Neutrophil (primary cell): ENCODE data around the gene WDR88.
"Not testable (repeated sequence)": the region's sequence is repeated elsewhere in the genome, so short reads cannot be mapped to it uniquely, and the experiment has no call there.

Source experiments
- H3K27ac ChIP-seq: fragments of 200-600 bp; sonication (generic); 2 replicates; pipeline ENCODE4 v1.5.1; 2016; ENCODE audit warnings: mild to moderate bottlenecking, moderate library complexity
- H3K27me3 ChIP-seq: fragments of 200-600 bp; sonication (generic); 2 replicates; pipeline ENCODE4 v1.6.0; 2016; ENCODE audit warnings: mild to moderate bottlenecking
- H3K36me3 ChIP-seq: fragments of 200-600 bp; sonication (generic); 2 replicates; pipeline ENCODE4 v1.5.1; 2017
- H3K4me1 ChIP-seq, 2 experiments: fragments of 200-600 bp in 1 of 2; sonication (generic) in 1 of 2; 1 replicate in 1 of 2; 2 replicates in 1 of 2; pipeline versions ENCODE4 v1.5.1 to v1.6.1; 2013 to 2016; ENCODE audit warnings: low read depth in 1 of 2, low read length in 1 of 2, mild to moderate bottlenecking in 1 of 2, moderate library complexity in 1 of 2; ENCODE audit not compliant: control insufficient read depth in 1 of 2, insufficient read depth in 1 of 2
- H3K4me3 ChIP-seq, 2 experiments: fragments of 200-600 bp in 1 of 2; sonication (generic) in 1 of 2; 1 replicate in 1 of 2; 2 replicates in 1 of 2; pipeline ENCODE4 v1.5.1; 2013 to 2016; ENCODE audit warnings: low read depth in 1 of 2, low read length in 1 of 2, mild to moderate bottlenecking in 1 of 2, moderate library complexity in 1 of 2
- H3K9me3 ChIP-seq: fragments of 200-600 bp; sonication (generic); 2 replicates; pipeline ENCODE4 v1.5.1; 2016
- CTCF ChIP-seq: fragments of 200-600 bp; sonication (generic); IDR thresholded peaks from 2 replicates; pipeline ENCODE4 v1.5.1; 2016; ENCODE audit warnings: antibody characterized with exemption

WDR88 gene

GRCh38 chr19:33117501-33117900 is 14.4 kb upstream of the WDR88 start:
- Histone ChIP-seq H3K27me3 (no peaks in the 10 kb centered on the region), H3K9me3 (no peaks in the 10 kb centered on the region), H3K4me1 (no peaks in the 10 kb centered on the region), H3K4me3 (no peak overlapping the region), H3K36me3 (peaks cover 57% of the 10 kb centered on the region), H3K27ac (no peak overlapping the region)
- no peak for TF ChIP-seq CTCF

GRCh38 chr19:33118643-33119042 is 13.3 kb upstream of the WDR88 start:
- TF ChIP-seq CTCF: no peak
- Histone ChIP-seq H3K9me3 (no peaks in the 10 kb centered on the region), H3K27me3 (no peaks in the 10 kb centered on the region), H3K27ac (no peak overlapping the region), H3K36me3 (peaks cover 46% of the 10 kb centered on the region), H3K4me3 (no peak overlapping the region), H3K4me1 (no peaks in the 10 kb centered on the region)

GRCh38 chr19:33124207-33125098 is 7.5 kb upstream of the WDR88 start:
- Histone ChIP-seq H3K4me3 (no peak overlapping the region), H3K9me3 (no peaks in the 10 kb centered on the region), H3K36me3 (peaks cover 32% of the 10 kb centered on the region), H3K4me1 (peaks cover 4 to 5% of the 10 kb centered on the region in 2 experiments), H3K27me3 (no peaks in the 10 kb centered on the region), H3K27ac (no peak overlapping the region)
- no peak for TF ChIP-seq CTCF

GRCh38 chr19:33125929-33126388 is 6.0 kb upstream of the WDR88 start:
- peak; percentile 76 for TF ChIP-seq CTCF
- no peak overlapping the region for H3K4me3 ChIP-seq

DNA sequence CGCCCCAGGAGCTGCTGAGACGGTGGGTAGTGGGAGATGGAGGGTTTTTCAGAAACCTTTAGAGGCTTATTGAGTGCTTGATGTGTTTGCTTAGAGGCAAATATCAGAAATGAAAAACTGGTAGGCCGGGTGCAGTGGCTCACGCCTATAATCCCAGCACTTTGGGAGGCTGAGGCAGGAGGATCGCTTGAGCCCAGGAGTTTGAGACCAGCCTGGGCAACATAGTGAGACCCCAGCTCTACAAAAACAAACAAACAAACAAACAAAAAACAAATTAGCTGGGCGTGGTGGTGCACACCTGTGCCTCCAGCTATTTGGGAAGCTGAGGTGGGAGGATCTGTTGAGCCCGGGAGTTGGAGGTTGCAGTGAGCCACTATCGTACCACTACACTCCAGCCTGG is 5.2 kb upstream of the WDR88 start:
- H3K36me3 ChIP-seq: peaks cover 44% of the 10 kb centered on the region
- not testable (repeated sequence) for H3K4me1 ChIP-seq, H3K27me3 ChIP-seq, H3K4me3 ChIP-seq, H3K27ac ChIP-seq, H3K9me3 ChIP-seq

More at GRCh38 chr19:33125929-33126388, 6.0 kb upstream of the WDR88 start:
- peaks cover 44% of the 10 kb centered on the region for H3K36me3 ChIP-seq
- no peaks in the 10 kb centered on the region for H3K27me3 ChIP-seq
- H3K27ac ChIP-seq: peak overlapping the region; percentile 35
- H3K9me3 ChIP-seq: no peaks in the 10 kb centered on the region
- H3K4me1 ChIP-seq: peaks cover 4 to 5% of the 10 kb centered on the region in 2 experiments

GRCh38 chr19:33129901-33130300 is 2.0 kb upstream of the WDR88 start:
- H3K4me3 ChIP-seq: no peak overlapping the region
- H3K9me3 ChIP-seq: no peaks in the 10 kb centered on the region
- H3K4me1 ChIP-seq: peaks cover 4 to 12% of the 10 kb centered on the region in 2 experiments
- no peak overlapping the region for H3K27ac ChIP-seq
- H3K27me3 ChIP-seq: peaks cover 17% of the 10 kb centered on the region
- no peak for TF ChIP-seq CTCF
- H3K36me3 ChIP-seq: peaks cover 39% of the 10 kb centered on the region
